H9 (cell line): ENCODE measurements around the gene CHTF8. TPM values are rescaled to one million over a fixed set of nuclear protein-coding genes. Genes with fewer than 3 reads are reported as not detected.

Source experiments
- DNase-seq: peaks from one replicate; pipeline ENCODE4 v3.0.0-alpha.2; 2017
- H2AFZ ChIP-seq: one replicate; pipeline ENCODE4 v1.6.1; 2013; ENCODE audit warnings: mild to moderate bottlenecking, low read length, control low read depth, moderate library complexity
- H2AK5ac ChIP-seq: 2 replicates; pipeline ENCODE4 v1.6.1; 2013; ENCODE audit warnings: low read length, control low read depth, mixed read lengths; ENCODE audit not compliant: insufficient read length
- H2BK120ac ChIP-seq: one replicate; pipeline ENCODE4 v1.6.1; 2013; ENCODE audit warnings: low read depth, mild to moderate bottlenecking, low read length, control low read depth, inconsistent platforms; ENCODE audit not compliant: poor library complexity, severe bottlenecking
- H2BK12ac ChIP-seq: 2 replicates; pipeline ENCODE4 v1.6.1; 2013; ENCODE audit warnings: low read length, control low read depth, mixed read lengths, low read depth; ENCODE audit not compliant: insufficient read length
- H2BK15ac ChIP-seq: 2 replicates; pipeline ENCODE4 v1.6.1; 2013; ENCODE audit warnings: low read depth, low read length, control low read depth
- H2BK20ac ChIP-seq: one replicate; pipeline ENCODE4 v1.6.1; 2013; ENCODE audit warnings: low read depth, mild to moderate bottlenecking, low read length, control low read depth, inconsistent platforms; ENCODE audit not compliant: poor library complexity, severe bottlenecking
- H2BK5ac ChIP-seq: 2 replicates; pipeline ENCODE4 v1.6.1; 2013; ENCODE audit warnings: low read length, control low read depth, mixed read lengths; ENCODE audit not compliant: insufficient read length
- H3K14ac ChIP-seq: 2 replicates; pipeline ENCODE4 v1.6.1; 2013; ENCODE audit warnings: low read length, control low read depth; ENCODE audit not compliant: insufficient read depth
- H3K18ac ChIP-seq: 2 replicates; pipeline ENCODE4 v1.6.1; 2013; ENCODE audit warnings: low read depth, mild to moderate bottlenecking, mixed read lengths, low read length, control low read depth; ENCODE audit not compliant: insufficient read length
- H3K23ac ChIP-seq: 2 replicates; pipeline ENCODE4 v1.6.1; 2013; ENCODE audit warnings: low read length, control low read depth, mixed read lengths, low read depth; ENCODE audit not compliant: insufficient read length
- H3K23me2 ChIP-seq: 2 replicates; pipeline ENCODE4 v1.6.1; 2013; ENCODE audit warnings: low read depth, mild to moderate bottlenecking, mixed read lengths, low read length, control low read depth; ENCODE audit not compliant: insufficient read length, poor library complexity, severe bottlenecking
- H3K27ac ChIP-seq: 2 replicates; pipeline ENCODE4 v1.5.1; 2013; ENCODE audit warnings: low read length, control low read depth, mixed read lengths, low read depth; ENCODE audit not compliant: insufficient read length
- H3K27me3 ChIP-seq: 2 replicates; pipeline ENCODE4 v1.6.1; 2013; ENCODE audit warnings: low read length, control low read depth, inconsistent platforms; ENCODE audit not compliant: insufficient read depth
- H3K4ac ChIP-seq: 2 replicates; pipeline ENCODE4 v1.6.1; 2013; ENCODE audit warnings: low read depth, mild to moderate bottlenecking, control low read depth, inconsistent platforms, low read length, moderate library complexity
- H3K4me1 ChIP-seq: 2 replicates; pipeline ENCODE4 v1.6.1; 2013; ENCODE audit warnings: low read length, control low read depth, inconsistent platforms; ENCODE audit not compliant: insufficient read depth
- H3K4me2 ChIP-seq: 2 replicates; pipeline ENCODE4 v1.6.1; 2013; ENCODE audit warnings: low read length, control low read depth, mixed read lengths; ENCODE audit not compliant: insufficient read length, insufficient read depth
- H3K56ac ChIP-seq: 2 replicates; pipeline ENCODE4 v1.6.1; 2013; ENCODE audit warnings: low read depth, mild to moderate bottlenecking, mixed read lengths, low read length, control low read depth; ENCODE audit not compliant: insufficient read length
- H3K79me1 ChIP-seq: 2 replicates; pipeline ENCODE4 v1.6.1; 2013; ENCODE audit warnings: low read depth, mild to moderate bottlenecking, moderate library complexity, low read length, control low read depth, inconsistent platforms; ENCODE audit not compliant: insufficient read depth, poor library complexity, severe bottlenecking
- H3K79me2 ChIP-seq: 2 replicates; pipeline ENCODE4 v1.6.1; 2013; ENCODE audit warnings: low read length, control low read depth, inconsistent platforms; ENCODE audit not compliant: insufficient read depth
- H3K9ac ChIP-seq: 2 replicates; pipeline ENCODE4 v1.6.1; 2013; ENCODE audit warnings: low read length, control low read depth, mixed read lengths; ENCODE audit not compliant: insufficient read length; ENCODE audit errors: extremely low read depth
- H3K9me3 ChIP-seq: one replicate; pipeline ENCODE4 v1.6.1; 2013; ENCODE audit warnings: low read depth, low read length, inconsistent platforms; ENCODE audit not compliant: control insufficient read depth
- H3T11ph ChIP-seq: one replicate; pipeline ENCODE4 v1.6.1; 2013; ENCODE audit warnings: mild to moderate bottlenecking, low read length, control low read depth, inconsistent platforms
- H4K20me1 ChIP-seq: one replicate; pipeline ENCODE4 v1.6.1; 2013; ENCODE audit not compliant: control insufficient read depth, insufficient read length, insufficient read depth
- H4K5ac ChIP-seq: 2 replicates; pipeline ENCODE4 v1.6.1; 2013; ENCODE audit warnings: low read depth, mild to moderate bottlenecking, mixed read lengths, low read length, control low read depth; ENCODE audit not compliant: insufficient read length
- H4K8ac ChIP-seq: replicated peaks from 2 replicates; pipeline ENCODE4 v1.6.1; 2013; ENCODE audit warnings: low read length, control low read depth, mixed read lengths, low read depth; ENCODE audit not compliant: insufficient read length
- H4K91ac ChIP-seq: 2 replicates; pipeline ENCODE4 v1.6.1; 2013; ENCODE audit warnings: low read depth, mild to moderate bottlenecking, moderate library complexity, mixed read lengths, low read length, control low read depth; ENCODE audit not compliant: insufficient read length
- H3K27ac Mint-ChIP-seq, 3 experiments: 2 replicates in 2 of 3; 3 replicates in 1 of 3; pipeline ENCODE4 v1.8.0; 2020 to 2021; ENCODE audit warnings: mixed read lengths in 3 of 3, mild to moderate bottlenecking in 1 of 3, moderate library complexity in 1 of 3
- H3K27me3 Mint-ChIP-seq: 2 replicates; pipeline ENCODE4 v1.8.0; 2021; ENCODE audit warnings: low read depth, mild to moderate bottlenecking, moderate library complexity, mixed read lengths
- H3K36me3 Mint-ChIP-seq, 3 experiments: 2 replicates in 2 of 3; 3 replicates in 1 of 3; pipeline ENCODE4 v1.8.0; 2020 to 2021; ENCODE audit warnings: low read depth in 3 of 3, mixed read lengths in 3 of 3; ENCODE audit not compliant: insufficient read depth in 1 of 3
- H3K4me1 Mint-ChIP-seq, 2 experiments: 2 replicates each; pipeline ENCODE4 v1.8.0; 2020; ENCODE audit warnings: mixed read lengths in 2 of 2
- H3K4me3 Mint-ChIP-seq, 2 experiments: 2 replicates in 1 of 2; 3 replicates in 1 of 2; pipeline ENCODE4 v1.8.0; 2020 to 2021; ENCODE audit warnings: mild to moderate bottlenecking in 2 of 2, mixed read lengths in 2 of 2, moderate library complexity in 1 of 2
- H3K9me3 Mint-ChIP-seq, 2 experiments: 2 replicates in 1 of 2; 3 replicates in 1 of 2; pipeline ENCODE4 v1.8.0; 2020; ENCODE audit warnings: mild to moderate bottlenecking in 2 of 2, mixed read lengths in 2 of 2, moderate library complexity in 1 of 2
- WGBS: extraction: QIAGEN DNeasy Blood & Tissue Kit; methylation state at CpG from one replicate; pipeline ENCODE4 v1.1.7; 2013; ENCODE audit warnings: missing lambda C conversion rate, low lambda C conversion rate, mixed read lengths; ENCODE audit not compliant: insufficient read length; ENCODE audit errors: extremely low coverage; 5-methylcytosine and 5-hydroxymethylcytosine counted together
- total RNA-seq: library from RNA; stranded (reverse); gene quantifications from 2 replicates; pipeline ENCODE4 v1.2.1, GENCODE V29; 2021
- TF ChIP-seq, protein P1 (sequence below): fragments of 200-600 bp; sonication (generic); conservative IDR thresholded peaks from 3 replicates; pipeline ENCODE4 v1.8.0; 2021; ENCODE audit warnings: antibody characterized with exemption, mild to moderate bottlenecking

Gene CHTF8
- total RNA-seq, 1 experiment from 2014 or later = 168 TPM

DNA sequence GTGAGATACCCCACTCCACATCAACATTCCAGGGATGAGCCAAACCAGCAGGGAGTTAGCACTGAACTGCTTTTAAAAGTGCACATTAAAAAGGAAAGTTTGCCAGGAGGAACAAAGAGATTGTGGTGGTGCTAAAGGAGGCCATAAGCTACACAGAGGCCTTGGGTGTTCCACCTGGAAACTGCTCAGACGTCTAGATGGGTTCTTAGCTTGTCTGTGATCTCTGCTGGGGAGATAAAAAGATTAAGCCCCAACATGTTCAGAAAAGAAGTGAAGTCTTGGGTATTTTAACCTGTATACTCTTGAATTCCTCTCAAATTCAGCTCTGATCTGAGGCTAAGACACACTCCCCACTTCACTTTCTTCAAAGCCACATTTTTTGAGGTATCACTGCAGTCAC lies 16.6 kb downstream of the CHTF8 start:
- H3K4me2 ChIP-seq = no peak overlapping the region
- no peak overlapping the region for H2AFZ ChIP-seq
- no peaks in the 10 kb centered on the region for H3K23me2 ChIP-seq
- H3K4me1 ChIP-seq = no peaks in the 10 kb centered on the region
- DNase-seq = no peak
- H3K36me3 Mint-ChIP-seq = peaks cover 83 to 97% (median 87%) of the 10 kb centered on the region in 3 experiments
- no peak overlapping the region for H2BK5ac ChIP-seq
- no peak overlapping the region for H2BK20ac ChIP-seq
- H3K18ac ChIP-seq = no peak overlapping the region
- TF ChIP-seq, protein P1, sequence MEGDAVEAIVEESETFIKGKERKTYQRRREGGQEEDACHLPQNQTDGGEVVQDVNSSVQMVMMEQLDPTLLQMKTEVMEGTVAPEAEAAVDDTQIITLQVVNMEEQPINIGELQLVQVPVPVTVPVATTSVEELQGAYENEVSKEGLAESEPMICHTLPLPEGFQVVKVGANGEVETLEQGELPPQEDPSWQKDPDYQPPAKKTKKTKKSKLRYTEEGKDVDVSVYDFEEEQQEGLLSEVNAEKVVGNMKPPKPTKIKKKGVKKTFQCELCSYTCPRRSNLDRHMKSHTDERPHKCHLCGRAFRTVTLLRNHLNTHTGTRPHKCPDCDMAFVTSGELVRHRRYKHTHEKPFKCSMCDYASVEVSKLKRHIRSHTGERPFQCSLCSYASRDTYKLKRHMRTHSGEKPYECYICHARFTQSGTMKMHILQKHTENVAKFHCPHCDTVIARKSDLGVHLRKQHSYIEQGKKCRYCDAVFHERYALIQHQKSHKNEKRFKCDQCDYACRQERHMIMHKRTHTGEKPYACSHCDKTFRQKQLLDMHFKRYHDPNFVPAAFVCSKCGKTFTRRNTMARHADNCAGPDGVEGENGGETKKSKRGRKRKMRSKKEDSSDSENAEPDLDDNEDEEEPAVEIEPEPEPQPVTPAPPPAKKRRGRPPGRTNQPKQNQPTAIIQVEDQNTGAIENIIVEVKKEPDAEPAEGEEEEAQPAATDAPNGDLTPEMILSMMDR = no peak
- H3K27me3 ChIP-seq = no peaks in the 10 kb centered on the region
- H3K56ac ChIP-seq = no peak overlapping the region
- no peaks in the 10 kb centered on the region for H3K9me3 ChIP-seq
- no peak overlapping the region for H3K27ac ChIP-seq
- no peak overlapping the region for H2BK15ac ChIP-seq
- H3K27me3 Mint-ChIP-seq = no peaks in the 10 kb centered on the region
- no peak overlapping the region for H2BK120ac ChIP-seq
- whole genome bisulfite sequencing = no CpG with 5 or more reads among the region's 1 CpG
- H2AK5ac ChIP-seq = no peak overlapping the region
- H3K79me2 ChIP-seq = no peaks in the 10 kb centered on the region; the same call in 1 of the 2 replicates
- H4K91ac ChIP-seq = no peak overlapping the region
- H3K4ac ChIP-seq = no peak overlapping the region
- H2BK12ac ChIP-seq = no peak overlapping the region
- no peak overlapping the region for H4K5ac ChIP-seq
- H3K23ac ChIP-seq = no peak overlapping the region
- H3K79me1 ChIP-seq = no peaks in the 10 kb centered on the region
- H3K4me3 Mint-ChIP-seq = no peak overlapping the region
- H3T11ph ChIP-seq = no peak overlapping the region
- H4K20me1 ChIP-seq = no peaks in the 10 kb centered on the region
- H3K9me3 Mint-ChIP-seq = no peaks in the 10 kb centered on the region; a peak in 2 of 5 replicates
- H3K4me1 Mint-ChIP-seq = peaks cover 0 to 11% of the 10 kb centered on the region in 2 experiments; a peak in 1 of 4 replicates
- no peak overlapping the region for H3K14ac ChIP-seq
- peak overlapping the region in 1 of 3 experiments; percentile 77; a peak in 2 of 7 replicates for H3K27ac Mint-ChIP-seq
- no peak overlapping the region for H4K8ac ChIP-seq
- no peak overlapping the region for H3K9ac ChIP-seq
